Measurements from ENCODE around the gene SORCS2.

SORCS2 gene

GRCh38 chr4:7505116-7505900 lies 313.0 kb downstream of the SORCS2 start:
- TF ChIP-seq CTCF (IDR thresholded peaks at IDR 0.05; ENCODE audit: low read length) (no peak), EZH2 (IDR thresholded peaks at IDR 0.05; ENCODE audit: borderline replicate concordance, low read length) (no peak)
- no peak overlapping the region for H2AFZ ChIP-seq (ENCODE audit: low read length)
- no peaks in the 10 kb centered on the region for H3F3A ChIP-seq (ENCODE audit: insufficient read depth, low read length)
- H3K9me2 ChIP-seq (ENCODE audit: low read depth, low read length) = no peaks in the 10 kb centered on the region
- no peak overlapping the region for H3K4me2 ChIP-seq (ENCODE audit: low read length)
- no peaks in the 10 kb centered on the region for H3K4me1 ChIP-seq (ENCODE audit: insufficient read depth, low read length, severe bottlenecking)
- no peak overlapping the region for H3K9ac ChIP-seq (ENCODE audit: low read length)
- H3K27me3 ChIP-seq (ENCODE audit: insufficient read depth, low read length) = no peaks in the 10 kb centered on the region
- no peak overlapping the region for H3K27ac ChIP-seq (ENCODE audit: low read depth, low read length, poor library complexity, severe bottlenecking)
- no peaks in the 10 kb centered on the region for H3K9me3 ChIP-seq (ENCODE audit: low read length)
- H3K36me3 ChIP-seq (ENCODE audit: insufficient read depth, low read length) = no peaks in the 10 kb centered on the region
- no peaks in the 10 kb centered on the region for H3K79me2 ChIP-seq (ENCODE audit: insufficient read depth, low read length)
- H4K20me1 ChIP-seq (ENCODE audit: insufficient read depth, low read length) = no peaks in the 10 kb centered on the region
- no peak overlapping the region for H3K4me3 ChIP-seq (ENCODE audit: low read depth, low read length, poor library complexity, severe bottlenecking)

GRCh38 chr4:7506119-7506518 lies 313.8 kb downstream of the SORCS2 start:
- Histone ChIP-seq H3K9ac (ENCODE audit: low read length) (no peak overlapping the region), H3K4me3 (ENCODE audit: low read depth, low read length, poor library complexity, severe bottlenecking) (no peak overlapping the region), H3K79me2 (ENCODE audit: insufficient read depth, low read length) (no peaks in the 10 kb centered on the region), H3K27me3 (ENCODE audit: insufficient read depth, low read length) (no peaks in the 10 kb centered on the region), H3K4me1 (ENCODE audit: insufficient read depth, low read length, severe bottlenecking) (no peaks in the 10 kb centered on the region), H2AFZ (ENCODE audit: low read length) (no peak overlapping the region), H3K27ac (ENCODE audit: low read depth, low read length, poor library complexity, severe bottlenecking) (no peak overlapping the region), H3K36me3 (ENCODE audit: insufficient read depth, low read length) (no peaks in the 10 kb centered on the region), H3K9me2 (ENCODE audit: low read depth, low read length) (no peaks in the 10 kb centered on the region), H3K4me2 (ENCODE audit: low read length) (no peak overlapping the region), H3F3A (ENCODE audit: insufficient read depth, low read length) (no peaks in the 10 kb centered on the region), H3K9me3 (ENCODE audit: low read length) (no peaks in the 10 kb centered on the region), H4K20me1 (ENCODE audit: insufficient read depth, low read length) (no peaks in the 10 kb centered on the region)
- TF ChIP-seq CTCF (IDR thresholded peaks at IDR 0.05; ENCODE audit: low read length) (no peak), EZH2 (IDR thresholded peaks at IDR 0.05; ENCODE audit: borderline replicate concordance, low read length) (no peak)

- TF ChIP-seq CTCF (IDR thresholded peaks at IDR 0.05; ENCODE audit: low read length) (no peak), EZH2 (IDR thresholded peaks at IDR 0.05; ENCODE audit: borderline replicate concordance, low read length) (no peak)
- Histone ChIP-seq H2AFZ (ENCODE audit: low read length) (no peak overlapping the region), H3K36me3 (ENCODE audit: insufficient read depth, low read length) (no peaks in the 10 kb centered on the region), H3K79me2 (ENCODE audit: insufficient read depth, low read length) (no peaks in the 10 kb centered on the region), H3K27me3 (ENCODE audit: insufficient read depth, low read length) (no peaks in the 10 kb centered on the region), H4K20me1 (ENCODE audit: insufficient read depth, low read length) (no peaks in the 10 kb centered on the region), H3K4me2 (ENCODE audit: low read length) (no peak overlapping the region), H3K4me1 (ENCODE audit: insufficient read depth, low read length, severe bottlenecking) (no peaks in the 10 kb centered on the region), H3F3A (ENCODE audit: insufficient read depth, low read length) (no peaks in the 10 kb centered on the region), H3K4me3 (ENCODE audit: low read depth, low read length, poor library complexity, severe bottlenecking) (no peak overlapping the region), H3K9me2 (ENCODE audit: low read depth, low read length) (no peaks in the 10 kb centered on the region), H3K9ac (ENCODE audit: low read length) (no peak overlapping the region), H3K9me3 (ENCODE audit: low read length) (no peaks in the 10 kb centered on the region), H3K27ac (ENCODE audit: low read depth, low read length, poor library complexity, severe bottlenecking) (no peak overlapping the region)
Observed at GRCh38 chr4:7506572-7506971, 314.2 kb downstream of the SORCS2 start.

Measured in OCI-LY1 (cell line).